RKO (cell line): ENCODE measurements around the gene RHPN2.
A peak's percentile ranks its signal among the peaks of the same experiment; 100 is the strongest.
"Not testable (repeated sequence)": the region's sequence is repeated elsewhere in the genome, so short reads cannot be mapped to it uniquely, and the experiment has no call there.

Experiments
- DNase-seq: peaks from one replicate; pipeline ENCODE4 v3.0.0-alpha.2; 2016; ENCODE audit warnings: low spot score

Gene RHPN2

GRCh38 chr19:33026602-33027001, 38.1 kb downstream of the RHPN2 start:
- not testable (repeated sequence) for DNase-seq

GRCh38 chr19:33025468-33026238, 39.0 kb downstream of the RHPN2 start:
- not testable (repeated sequence) for DNase-seq

DNA sequence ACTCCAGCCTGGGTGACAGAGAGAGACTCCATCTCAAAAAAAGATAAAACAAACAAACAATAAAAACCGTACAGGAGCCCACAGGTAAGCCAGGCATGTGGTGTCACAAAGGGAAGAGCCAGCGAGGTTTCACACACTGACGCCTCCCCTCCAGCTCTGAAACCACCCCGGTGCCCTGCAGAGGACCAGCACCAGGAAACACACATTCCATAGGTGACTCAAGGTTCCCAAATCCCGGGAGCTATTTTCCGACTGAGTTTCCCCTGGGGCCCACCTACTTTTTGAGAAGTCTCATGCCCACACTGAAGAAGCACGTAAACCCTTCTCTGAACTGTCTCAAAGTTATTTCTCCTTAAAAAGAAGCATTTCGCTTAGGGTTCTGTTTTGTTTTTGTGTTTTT, 40.3 kb downstream of the RHPN2 start:
- DNase-seq = no peak

DNA sequence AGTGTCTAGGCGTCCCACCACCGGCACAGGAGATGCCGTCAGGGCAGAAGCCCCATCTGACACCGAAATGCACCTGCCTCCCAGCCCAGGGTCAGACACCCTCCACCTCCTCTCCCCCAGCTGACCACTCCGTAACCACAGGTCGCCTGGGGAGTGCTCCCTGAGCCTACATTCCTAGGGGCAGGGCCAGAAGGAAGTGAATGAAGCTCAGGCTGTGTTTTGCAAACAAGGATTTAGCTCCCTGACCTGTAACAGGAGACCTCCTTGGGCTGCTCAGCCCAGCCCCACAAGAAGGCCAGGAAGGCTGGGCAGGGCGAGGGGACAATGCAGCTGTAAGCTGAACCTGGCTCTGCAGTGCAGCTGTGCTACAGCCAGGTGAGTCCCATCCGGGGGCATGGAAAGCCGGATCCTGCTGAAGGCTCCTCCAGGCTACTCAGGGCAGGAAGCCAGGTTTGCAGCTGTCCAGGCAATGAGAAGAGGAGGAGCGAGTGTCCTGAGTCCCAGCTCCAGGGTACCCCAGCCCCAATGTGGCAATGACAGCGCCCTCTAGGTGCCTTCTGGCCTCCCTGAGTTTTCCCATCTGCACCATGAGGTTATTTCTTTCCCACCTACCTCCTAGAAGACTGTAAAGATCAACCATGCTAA, 42.1 kb downstream of the RHPN2 start:
- DNase-seq = no peak

DNA sequence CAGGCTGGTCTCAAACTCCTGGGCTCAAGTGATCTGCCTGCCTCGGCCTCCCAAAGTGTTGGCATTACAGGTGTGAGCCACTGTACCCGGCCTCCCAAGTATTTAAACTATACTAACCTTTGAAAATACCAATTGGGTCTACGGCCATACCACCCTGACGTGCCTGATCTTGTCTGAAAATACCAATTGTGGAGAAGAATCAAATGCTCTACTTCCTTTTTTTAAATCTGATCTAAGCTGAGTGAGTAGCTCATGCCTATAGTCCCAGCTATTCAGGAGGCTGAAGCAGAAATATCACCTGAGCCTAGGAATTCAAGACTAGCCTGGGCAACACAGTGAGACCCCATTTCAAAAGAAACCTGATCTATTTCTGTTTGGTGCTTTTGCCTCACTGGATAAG, 53.8 kb downstream of the RHPN2 start:
- not testable (repeated sequence) for DNase-seq

DNA sequence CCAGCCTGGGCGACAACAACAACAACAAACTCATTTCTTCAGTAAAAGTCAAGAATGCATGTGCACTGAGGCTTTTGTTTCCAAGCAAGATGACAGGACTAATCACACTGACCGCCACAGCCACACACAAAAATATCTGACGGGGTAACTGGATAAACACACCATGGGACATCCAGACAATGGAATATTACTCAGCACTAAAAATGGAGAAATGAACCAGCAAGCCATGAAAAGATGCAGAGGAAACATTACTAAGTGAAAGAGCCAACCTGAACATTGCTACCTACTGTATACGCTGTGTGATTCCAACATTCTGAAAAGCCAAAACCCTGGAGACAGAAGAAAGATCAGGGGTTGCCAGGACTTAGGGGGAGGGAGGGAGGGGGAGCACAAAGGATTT, 56.0 kb downstream of the RHPN2 start:
- DNase-seq = no peak

- DNase-seq = no peak
Measured at GRCh38 chr19:33005440-33005839, 59.2 kb downstream of the RHPN2 start.

DNA sequence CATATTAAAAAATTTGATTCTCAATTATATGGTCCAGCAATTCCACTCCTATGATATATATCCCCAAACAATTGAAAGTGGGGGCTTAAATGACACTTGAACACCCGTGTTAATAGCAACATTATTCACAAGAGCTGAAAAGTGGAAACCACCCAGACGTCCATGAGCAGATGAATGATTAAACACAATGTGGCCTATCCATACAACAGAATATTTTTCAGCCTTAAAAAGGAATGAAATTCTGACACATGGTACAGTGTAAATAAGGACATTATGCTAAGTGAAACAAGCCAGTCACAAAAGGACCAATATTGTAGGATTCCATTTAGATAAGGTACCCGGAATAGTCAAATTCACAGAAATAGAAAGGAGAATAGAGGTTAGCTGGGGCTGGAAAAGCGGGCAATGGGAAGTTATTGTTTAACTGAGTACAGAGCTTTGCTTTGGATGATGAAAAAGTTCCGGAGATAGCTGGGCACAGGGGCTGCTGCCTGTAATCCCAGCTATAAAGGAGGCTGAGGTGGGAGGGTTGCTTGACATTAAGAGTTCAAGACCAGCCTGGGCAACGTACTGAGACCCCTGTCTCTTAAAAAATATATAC, 61.2 kb downstream of the RHPN2 start:
- DNase-seq = not testable (repeated sequence)

GRCh38 chr19:33002126-33002865, 62.4 kb downstream of the RHPN2 start:
- not testable (repeated sequence) for DNase-seq

DNA sequence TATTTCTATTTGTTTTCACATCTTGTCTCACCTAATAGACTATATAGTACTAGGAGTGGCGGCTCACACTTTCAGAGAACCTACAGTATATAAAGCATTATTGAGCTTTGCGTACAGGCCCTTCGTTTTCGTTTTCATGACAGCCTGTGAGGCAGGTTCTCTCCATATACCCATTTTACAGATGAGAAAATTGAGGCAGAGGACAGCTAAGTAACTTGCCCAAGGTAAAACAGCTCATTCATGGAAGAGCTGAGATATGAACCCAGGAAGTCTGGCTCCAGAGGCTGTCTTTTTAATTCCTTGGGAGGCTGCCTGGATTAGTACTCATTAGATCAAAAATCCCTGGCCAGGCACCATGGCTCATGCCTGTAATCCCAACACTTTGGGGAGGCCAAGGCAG, 63.8 kb downstream of the RHPN2 start:
- DNase-seq = no peak

DNA sequence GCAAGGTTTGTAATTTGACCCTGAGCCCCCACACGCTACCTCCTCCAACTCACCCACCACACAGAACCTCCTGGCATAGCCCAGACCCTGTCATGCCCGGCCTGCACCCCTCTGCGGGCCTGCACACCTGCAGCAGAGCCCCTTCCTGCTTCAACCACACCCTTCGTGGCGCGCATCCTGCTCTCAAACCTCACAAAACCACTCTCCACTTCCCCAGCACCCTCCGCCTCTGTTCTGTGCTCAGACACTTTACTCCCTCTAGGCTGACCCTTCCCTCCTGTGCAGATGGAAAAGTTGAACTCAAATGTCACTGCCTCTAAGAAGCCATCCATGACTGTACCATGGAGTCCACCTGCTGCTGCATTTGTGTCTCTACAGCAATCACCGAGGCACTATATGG, 64.2 kb downstream of the RHPN2 start:
- no peak for DNase-seq

DNA sequence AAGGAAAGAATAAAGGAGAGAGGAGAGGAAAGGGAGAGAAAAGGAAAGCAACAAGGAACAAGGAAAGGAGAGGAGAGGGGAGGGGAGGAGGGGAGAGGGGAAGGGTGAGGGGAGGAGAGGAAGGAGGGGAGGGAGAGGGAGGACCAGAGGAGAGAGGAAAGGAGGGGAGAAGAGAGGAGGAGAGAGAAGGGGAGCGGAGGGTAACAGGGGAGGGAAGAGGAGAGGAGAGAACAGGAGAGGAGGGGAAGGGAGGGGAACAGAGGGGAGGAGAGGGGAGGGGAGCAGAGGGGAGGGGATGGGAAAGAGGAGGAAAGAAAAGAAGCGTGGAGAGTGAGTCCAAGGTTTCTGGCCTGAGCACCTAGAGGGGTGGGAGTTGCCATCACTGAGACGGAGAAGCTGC, 66.0 kb downstream of the RHPN2 start:
- DNase-seq = no peak

DNA sequence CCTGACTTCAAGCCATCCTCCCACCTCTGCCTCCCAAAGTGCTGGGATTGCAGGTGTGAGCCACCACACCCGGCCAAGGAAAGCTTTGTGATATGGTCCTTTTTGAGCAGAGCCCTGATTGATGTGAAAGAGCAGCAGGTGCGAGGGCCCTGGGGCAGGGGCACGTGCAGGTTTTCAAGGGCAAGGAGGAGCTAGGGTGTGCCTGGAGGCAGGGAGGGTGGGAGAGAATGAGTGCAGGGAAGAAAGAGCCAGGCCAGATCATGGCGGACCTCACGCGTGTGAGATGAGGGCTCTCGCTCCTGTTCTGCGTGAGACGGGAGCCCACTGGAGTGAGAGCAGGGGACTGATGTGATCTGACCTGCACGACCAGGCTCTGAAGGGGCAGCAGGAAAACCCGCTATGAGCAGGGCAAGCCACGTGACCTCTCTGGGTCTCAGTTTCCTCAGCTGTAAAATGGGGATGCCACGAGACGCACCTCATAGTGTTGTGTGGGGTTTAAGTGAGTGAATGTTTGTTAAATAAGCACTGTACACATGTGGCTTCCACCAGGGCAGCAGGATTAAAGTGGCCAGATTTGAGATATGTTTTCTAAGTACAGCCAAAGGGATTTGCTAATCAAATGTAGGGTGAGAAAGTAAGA, 66.9 kb downstream of the RHPN2 start:
- no peak for DNase-seq

GRCh38 chr19:32997061-32997464, 67.6 kb downstream of the RHPN2 start:
- DNase-seq = not testable (repeated sequence)

DNA sequence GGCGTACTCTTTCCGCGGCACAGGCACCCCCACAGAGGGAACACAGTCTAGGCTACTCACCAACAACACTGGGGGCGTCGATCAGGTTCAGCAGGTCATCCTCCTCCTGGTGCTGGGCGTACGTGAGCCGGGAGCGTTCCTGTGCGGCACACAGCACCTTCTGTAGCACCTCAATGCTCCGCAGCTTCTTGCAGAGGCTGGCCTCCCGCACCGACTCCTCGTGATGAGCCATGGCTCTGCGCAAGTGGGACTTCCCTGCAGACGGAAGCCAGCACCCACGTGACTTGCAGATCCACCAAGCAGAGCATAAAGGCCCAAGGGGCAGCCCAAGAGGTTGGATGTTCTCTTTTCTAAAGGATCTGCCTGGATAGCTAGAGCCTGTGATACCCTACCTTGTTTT, 68.7 kb downstream of the RHPN2 start:
- not testable (repeated sequence) for DNase-seq

DNA sequence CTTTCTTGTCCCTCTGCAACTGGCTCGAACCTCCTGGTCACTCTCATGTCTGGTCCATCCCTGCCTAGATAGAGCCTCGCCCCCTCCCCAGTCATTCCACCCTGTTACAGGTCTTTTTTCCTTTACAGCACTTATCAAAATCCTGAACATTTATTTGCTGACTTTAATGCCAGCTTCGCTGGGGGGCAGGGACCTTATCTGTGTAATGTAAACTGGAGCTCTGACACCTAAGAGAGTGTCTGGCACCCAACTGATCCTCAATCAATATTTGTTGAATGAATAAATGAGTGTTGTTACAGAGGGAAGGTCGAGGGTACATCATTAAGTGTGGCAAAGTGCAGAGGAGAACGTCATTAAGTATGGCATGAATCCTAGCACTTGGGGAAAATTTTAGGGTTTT, 76.0 kb downstream of the RHPN2 start:
- no peak for DNase-seq

DNA sequence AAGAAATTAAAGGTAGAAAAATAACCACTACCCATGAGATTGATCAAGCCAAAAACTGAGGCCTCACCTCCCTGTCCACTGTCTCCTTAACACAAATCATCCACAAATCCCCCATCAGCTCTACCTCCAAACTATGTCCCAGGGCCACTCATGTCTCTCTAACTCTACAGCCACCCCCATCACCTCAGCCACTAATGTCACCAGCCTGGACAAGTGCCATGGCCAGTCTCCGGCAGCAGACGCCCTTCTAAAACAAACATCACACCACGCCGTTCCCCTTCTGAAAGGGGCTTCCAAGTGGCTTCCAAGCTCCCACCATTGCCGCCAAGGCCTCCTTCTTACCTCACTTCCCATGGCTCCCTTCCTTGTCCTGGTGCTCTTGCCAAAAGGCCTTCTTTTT, 76.4 kb downstream of the RHPN2 start:
- DNase-seq = not testable (repeated sequence)

- DNase-seq = not testable (repeated sequence)
Measured at GRCh38 chr19:32982488-32982887, 82.2 kb downstream of the RHPN2 start.

DNA sequence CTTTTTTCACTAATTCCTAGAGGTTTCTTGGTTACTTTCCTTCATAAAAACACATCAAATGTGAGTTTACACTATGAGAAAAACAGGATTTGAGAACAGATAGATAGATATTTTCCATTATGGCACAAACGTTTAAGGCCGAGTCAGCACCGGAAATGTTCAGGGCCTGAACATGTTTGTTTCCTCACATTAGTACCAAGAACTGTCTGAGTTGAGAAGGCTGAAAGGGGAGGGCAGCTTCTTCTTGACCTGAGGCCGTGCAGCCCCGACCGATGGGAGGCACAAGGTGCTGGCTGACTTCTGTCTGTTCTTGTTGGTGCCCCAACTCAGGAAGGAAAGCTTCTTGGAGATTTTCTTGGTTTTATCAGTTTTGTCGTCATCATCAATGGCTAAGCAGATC, 84.9 kb downstream of the RHPN2 start:
- DNase-seq = not testable (repeated sequence)

DNA sequence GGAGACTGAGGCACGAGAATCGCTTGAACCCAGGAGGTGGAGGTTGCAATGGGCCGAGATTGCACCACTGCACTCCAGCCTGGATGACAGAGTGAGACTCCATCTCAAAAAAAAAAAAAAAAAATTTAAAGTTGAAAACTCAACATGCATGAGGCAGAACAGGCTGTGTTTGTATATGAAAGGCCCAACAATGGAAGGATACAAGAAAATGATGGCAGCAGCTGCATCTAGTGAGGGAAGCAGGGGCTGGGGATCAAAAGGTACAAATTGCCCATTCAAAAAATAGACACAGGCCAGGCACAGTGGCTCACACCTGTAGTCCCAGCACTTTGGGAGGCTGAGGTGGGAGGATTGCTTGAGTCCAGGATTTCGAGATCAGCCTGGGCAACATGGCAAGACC, 86.9 kb downstream of the RHPN2 start:
- DNase-seq = not testable (repeated sequence)

DNA sequence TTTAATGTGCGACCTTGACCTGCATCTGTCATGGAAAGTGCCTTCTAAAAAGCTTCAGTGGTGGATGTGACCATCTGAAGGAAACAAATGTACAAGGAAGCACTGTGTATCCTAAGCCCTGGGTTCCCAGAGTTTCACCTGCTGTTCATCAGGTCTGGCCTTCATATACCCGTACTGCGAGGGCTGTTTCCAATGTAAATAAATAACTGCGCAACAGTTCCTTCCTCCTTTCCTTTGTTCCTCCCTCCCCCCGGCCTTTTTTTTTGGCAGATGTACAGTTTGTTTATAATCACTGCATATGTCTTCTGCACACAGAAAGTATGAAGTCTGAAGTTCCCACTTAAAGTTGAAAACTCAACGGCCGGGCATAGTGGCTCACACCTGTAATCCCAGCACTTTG, 87.4 kb downstream of the RHPN2 start:
- no peak for DNase-seq

GRCh38 chr19:32976223-32976805, 88.4 kb downstream of the RHPN2 start:
- DNase-seq = peak; percentile 70
